Measurements from ENCODE around the gene SLC8A3.

- TF ChIP-seq ZNF274 (IDR thresholded peaks at IDR 0.05; ENCODE audit: low read depth, low read length): no peak
- TF ChIP-seq REST (IDR thresholded peaks at IDR 0.05; ENCODE audit: low read depth): no peak
- TF ChIP-seq CTCF (IDR thresholded peaks at IDR 0.05 in 2 of 3, conservative IDR thresholded peaks at IDR 0.05 in 1 of 3; ENCODE audit: borderline replicate concordance in 1 of 3, insufficient read depth in 1 of 3, low read depth in 2 of 3, low read length in 2 of 3): no peak
- TF ChIP-seq SP1 (IDR thresholded peaks at IDR 0.05; ENCODE audit: low read depth): no peak
- TF ChIP-seq RAD21 (IDR thresholded peaks at IDR 0.05; ENCODE audit: low read depth): no peak
- no peak for TF ChIP-seq TCF7L2 (IDR thresholded peaks at IDR 0.05; ENCODE audit: borderline replicate concordance, extremely low read depth, insufficient read depth, insufficient read length)
- TF ChIP-seq ATF3 (IDR thresholded peaks at IDR 0.05): no peak
- no peak for TF ChIP-seq POLR2A (IDR thresholded peaks at IDR 0.05; ENCODE audit: borderline replicate concordance, extremely low read depth, insufficient read depth, insufficient read length)
- no peak for TF ChIP-seq ELF1 (IDR thresholded peaks at IDR 0.05; ENCODE audit: borderline replicate concordance, low read depth)
- no peak for TF ChIP-seq FOSL1 (IDR thresholded peaks at IDR 0.05; ENCODE audit: low read depth)
- no peak for TF ChIP-seq EZH2 (IDR thresholded peaks at IDR 0.05)
Observed at GRCh38 chr14:70020352-70021170, 168.2 kb downstream of the SLC8A3 start.
